SK-N-SH treated with all-trans-retinoic acid at 6 μM for 48 hours (cell line): Measurements from ENCODE around the gene SEMA3E.

Source experiments
- ATAC-seq: fragments of 200-7000 bp; cut with Tn5 transposase; 3 replicates; pipeline ENCODE4 v1.9.1; 2020; ENCODE audit warnings: mild to moderate bottlenecking, moderate library complexity
- BACH2 ChIP-seq: fragments of 250-450 bp; sonication (Bioruptor Pico); IDR thresholded peaks from 2 replicates; pipeline ENCODE4 v1.9.0; 2021; ENCODE audit warnings: mild to moderate bottlenecking, borderline replicate concordance
- CREB5 ChIP-seq: fragments of 250-450 bp; sonication (Bioruptor Pico); IDR thresholded peaks from 2 replicates; pipeline ENCODE4 v1.5.1; 2020; ENCODE audit warnings: low read depth, mild to moderate bottlenecking, moderate library complexity
- CSDC2 ChIP-seq: fragments of 250-450 bp; sonication (Bioruptor Pico); IDR thresholded peaks from 2 replicates; pipeline ENCODE4 v1.5.0; 2020; ENCODE audit warnings: mild to moderate bottlenecking, moderate library complexity
- CSRNP3 ChIP-seq: fragments of 250-450 bp; sonication (Bioruptor Pico); IDR thresholded peaks from 2 replicates; pipeline ENCODE4 v1.5.1; 2021; ENCODE audit warnings: mild to moderate bottlenecking, moderate library complexity
- ESRRG ChIP-seq: fragments of 250-450 bp; sonication (Bioruptor Pico); IDR thresholded peaks from 2 replicates; pipeline ENCODE4 v1.6.1; 2021; ENCODE audit warnings: mild to moderate bottlenecking
- GLIS3 ChIP-seq: fragments of 250-450 bp; sonication (Bioruptor Pico); IDR thresholded peaks from 2 replicates; pipeline ENCODE4 v1.5.0; 2020; ENCODE audit warnings: mild to moderate bottlenecking, moderate library complexity
- ISL1 ChIP-seq: fragments of 250-450 bp; sonication (Bioruptor Pico); IDR thresholded peaks from 2 replicates; pipeline ENCODE4 v2.1.2; 2022; ENCODE audit warnings: mild to moderate bottlenecking, moderate library complexity
- OSR1 ChIP-seq: fragments of 250-450 bp; sonication (Bioruptor Pico); IDR thresholded peaks from 2 replicates; pipeline ENCODE4 v1.8.0; 2022; ENCODE audit warnings: moderate library complexity, mild to moderate bottlenecking, inconsistent platforms
- PATZ1 ChIP-seq: fragments of 250-450 bp; sonication (Bioruptor Pico); IDR thresholded peaks from 2 replicates; pipeline ENCODE4 v1.8.0; 2020; ENCODE audit warnings: mild to moderate bottlenecking, moderate library complexity, borderline replicate concordance
- PPARA ChIP-seq: fragments of 250-450 bp; sonication (Bioruptor Pico); IDR thresholded peaks from 2 replicates; pipeline ENCODE4 v1.5.0; 2020; ENCODE audit warnings: mild to moderate bottlenecking, borderline replicate concordance
- RARB ChIP-seq: fragments of 250-450 bp; sonication (Bioruptor Pico); IDR thresholded peaks from 2 replicates; pipeline ENCODE4 v1.8.0; 2021; ENCODE audit warnings: mild to moderate bottlenecking, moderate library complexity
- SNAI2 ChIP-seq: fragments of 250-450 bp; sonication (Bioruptor Pico); IDR thresholded peaks from 2 replicates; pipeline ENCODE4 v1.5.0; 2020; ENCODE audit warnings: mild to moderate bottlenecking, moderate library complexity
- TOX ChIP-seq: fragments of 250-450 bp; sonication (Bioruptor Pico); IDR thresholded peaks from 2 replicates; pipeline ENCODE4 v1.8.0; 2021; ENCODE audit warnings: mild to moderate bottlenecking, moderate library complexity, borderline replicate concordance
- TSHZ2 ChIP-seq: fragments of 250-450 bp; sonication (Bioruptor Pico); IDR thresholded peaks from 2 replicates; pipeline ENCODE4 v1.5.0; 2020; ENCODE audit warnings: mild to moderate bottlenecking, moderate library complexity
- ZC3H10 ChIP-seq: fragments of 250-450 bp; sonication (Bioruptor Pico); IDR thresholded peaks from 2 replicates; pipeline ENCODE4 v1.5.1; 2021; ENCODE audit warnings: mild to moderate bottlenecking, moderate library complexity
- ZFP3 ChIP-seq: fragments of 250-450 bp; sonication (Bioruptor Pico); IDR thresholded peaks from 2 replicates; pipeline ENCODE4 v1.5.0; 2020; ENCODE audit warnings: mild to moderate bottlenecking, moderate library complexity
- ZFP30 ChIP-seq: fragments of 450-650 bp; formaldehyde crosslinking; IDR thresholded peaks from 2 replicates; pipeline ENCODE4 v1.5.0; 2022; ENCODE audit warnings: mild to moderate bottlenecking, moderate library complexity
- ZNF565 ChIP-seq: fragments of 450-650 bp; formaldehyde crosslinking; conservative IDR thresholded peaks from 2 replicates; pipeline ENCODE4 v1.5.0; 2020; ENCODE audit warnings: low read depth, mild to moderate bottlenecking, moderate library complexity
- ZNF70 ChIP-seq: fragments of 450-650 bp; formaldehyde crosslinking; IDR thresholded peaks from 2 replicates; pipeline ENCODE4 v1.5.0; 2020; ENCODE audit warnings: mild to moderate bottlenecking, moderate library complexity
- ZNF8 ChIP-seq: fragments of 450-650 bp; formaldehyde crosslinking; IDR thresholded peaks from 2 replicates; pipeline ENCODE4 v1.5.0; 2020; ENCODE audit warnings: mild to moderate bottlenecking, moderate library complexity
- TF ChIP-seq, protein P1 (sequence below): fragments of 250-450 bp; sonication (Bioruptor Pico); IDR thresholded peaks from 2 replicates; pipeline ENCODE4 v1.8.0; 2021; ENCODE audit warnings: low read depth, mild to moderate bottlenecking, moderate library complexity, borderline replicate concordance

The SEMA3E gene

DNA sequence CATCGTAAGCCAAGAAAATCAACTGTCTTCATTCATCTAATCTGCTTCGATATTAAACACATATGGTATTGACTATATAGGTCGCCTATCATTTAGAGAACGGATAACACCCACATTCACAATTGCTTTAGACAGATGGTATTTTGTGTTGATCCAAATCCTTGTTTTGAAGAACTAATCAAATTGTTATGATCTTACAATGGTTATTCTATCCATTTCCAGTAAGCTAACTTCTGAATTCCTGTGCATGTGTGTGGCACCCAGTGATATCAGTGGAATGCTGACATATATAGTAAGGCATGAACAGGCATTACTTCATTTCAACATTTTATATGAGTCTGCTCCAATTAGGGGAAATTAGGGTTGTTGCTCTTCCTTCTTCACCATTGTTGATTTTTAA lies 98.8 kb downstream of the SEMA3E start:
- TF ChIP-seq TOX (CRISPR knock-in tag) (no peak), GLIS3 (CRISPR knock-in tag) (no peak; the same call in 1 of the 2 replicates), ISL1 (CRISPR knock-in tag) (peak; percentile 90), CREB5 (CRISPR knock-in tag) (peak; percentile 84), BACH2 (CRISPR knock-in tag) (no peak)
- TF ChIP-seq, all 23 proteins: peak for 2
- peak; percentile 82 for ATAC-seq

DNA sequence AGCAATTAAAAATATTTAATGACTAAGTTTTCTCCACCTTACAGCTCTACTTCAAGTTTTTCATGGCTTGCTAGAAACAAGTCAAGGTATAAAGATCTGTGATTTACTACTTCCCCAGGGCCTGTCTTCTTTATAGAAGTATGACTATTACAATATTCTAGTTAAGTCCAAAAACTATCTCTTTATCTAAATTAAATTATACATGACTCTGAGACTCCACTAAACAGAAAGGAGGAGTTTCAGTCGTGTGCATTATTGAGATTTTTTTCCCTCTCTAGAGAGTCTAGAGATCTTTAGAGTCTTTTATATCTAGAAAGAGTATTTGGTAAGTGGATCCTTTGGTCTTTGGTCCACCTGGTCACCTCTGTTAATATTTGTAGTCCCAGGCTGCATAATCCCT lies 100.7 kb downstream of the SEMA3E start:
- peak; percentile 72 for ATAC-seq
- TF ChIP-seq RARB, result no peak
- TF ChIP-seq, protein P1, sequence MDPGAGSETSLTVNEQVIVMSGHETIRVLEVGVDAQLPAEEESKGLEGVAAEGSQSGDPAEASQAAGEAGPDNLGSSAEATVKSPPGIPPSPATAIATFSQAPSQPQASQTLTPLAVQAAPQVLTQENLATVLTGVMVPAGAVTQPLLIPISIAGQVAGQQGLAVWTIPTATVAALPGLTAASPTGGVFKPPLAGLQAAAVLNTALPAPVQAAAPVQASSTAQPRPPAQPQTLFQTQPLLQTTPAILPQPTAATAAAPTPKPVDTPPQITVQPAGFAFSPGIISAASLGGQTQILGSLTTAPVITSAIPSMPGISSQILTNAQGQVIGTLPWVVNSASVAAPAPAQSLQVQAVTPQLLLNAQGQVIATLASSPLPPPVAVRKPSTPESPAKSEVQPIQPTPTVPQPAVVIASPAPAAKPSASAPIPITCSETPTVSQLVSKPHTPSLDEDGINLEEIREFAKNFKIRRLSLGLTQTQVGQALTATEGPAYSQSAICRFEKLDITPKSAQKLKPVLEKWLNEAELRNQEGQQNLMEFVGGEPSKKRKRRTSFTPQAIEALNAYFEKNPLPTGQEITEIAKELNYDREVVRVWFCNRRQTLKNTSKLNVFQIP (CRISPR knock-in tag), result no peak
- TF ChIP-seq TSHZ2 (CRISPR knock-in tag), result no peak
- no peak for TF ChIP-seq ZFP3 (CRISPR knock-in tag)
- TF ChIP-seq ISL1 (CRISPR knock-in tag), result peak; percentile 84
- 0 out of 2 replicates have a peak, but pooled peaks have one; percentile 22 for TF ChIP-seq CREB5 (CRISPR knock-in tag)

DNA sequence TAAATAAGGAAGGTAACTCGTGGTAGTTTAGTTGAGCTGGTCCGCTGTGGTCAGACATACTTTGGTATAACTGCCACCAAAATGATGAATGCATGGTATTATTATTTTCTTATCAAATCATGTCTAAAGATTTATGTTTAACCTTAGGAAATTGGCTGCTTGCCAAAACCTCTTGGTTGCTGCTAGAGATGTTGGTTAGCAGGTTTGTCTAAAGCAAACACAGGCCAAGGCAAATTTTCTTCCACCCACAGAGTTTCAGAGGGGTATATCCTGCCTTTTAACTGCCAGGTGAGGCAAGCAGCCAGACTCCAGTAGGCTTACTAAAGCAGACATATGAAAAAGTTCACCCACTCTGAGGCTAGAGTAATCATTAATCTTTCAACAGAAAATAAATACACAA lies 101.4 kb downstream of the SEMA3E start:
- ATAC-seq, result peak; percentile 75
- TF ChIP-seq ZFP30 (CRISPR knock-in tag) (no peak), CSRNP3 (CRISPR knock-in tag) (0 out of 2 replicates have a peak, but pooled peaks have one; percentile 53), CSDC2 (CRISPR knock-in tag) (0 out of 2 replicates have a peak, but pooled peaks have one; percentile 86), ZC3H10 (CRISPR knock-in tag) (no peak), PATZ1 (CRISPR knock-in tag) (peak; percentile 86; the same call in 1 of the 2 replicates), SNAI2 (CRISPR knock-in tag) (no peak), ZNF8 (CRISPR knock-in tag) (0 out of 2 replicates have a peak, but pooled peaks have one; percentile 37), RARB (no peak), TOX (CRISPR knock-in tag) (peak; percentile 43; the same call in 1 of the 2 replicates), PPARA (CRISPR knock-in tag) (no peak), TSHZ2 (CRISPR knock-in tag) (no peak; the same call in 1 of the 2 replicates), ZNF565 (CRISPR knock-in tag) (no peak), BACH2 (CRISPR knock-in tag) (no peak), GLIS3 (CRISPR knock-in tag) (peak; percentile 85), ESRRG (no peak), OSR1 (no peak), ISL1 (CRISPR knock-in tag) (peak; percentile 95), ZNF70 (0 out of 2 replicates have a peak, but pooled peaks have one; percentile 37), ZFP3 (CRISPR knock-in tag) (peak; percentile 61; the same call in 1 of the 2 replicates)
- TF ChIP-seq, protein P1 (CRISPR knock-in tag), result peak; percentile 87; the same call in 1 of the 2 replicates
